GM04504 (cell line): ENCODE results near the gene KAT7.
A peak's percentile ranks its signal among the peaks of the same experiment; 100 is the strongest.

Experiments used
- DNase-seq: peaks from one replicate; pipeline ENCODE4 v3.0.0-alpha.2; 2012; ENCODE audit warnings: low read depth

The KAT7 gene

GRCh38 chr17:49760932-49761558, 27.4 kb upstream of the KAT7 start:
- no peak for DNase-seq

- no peak for DNase-seq
These were observed 26.1 kb upstream of the KAT7 start for GRCh38 chr17:49762151-49762941.

GRCh38 chr17:49763735-49764558, 24.5 kb upstream of the KAT7 start, which contains the start of gene FAM117A:
FAM117A (minus strand) TSS chr17:49764131; CDS start chr17:49764087, 44 bp downstream.
- DNase-seq: peak; percentile 83

GRCh38 chr17:49764559-49765180, 23.8 kb upstream of the KAT7 start:
- DNase-seq: no peak

GRCh38 chr17:49766918-49767530, 21.5 kb upstream of the KAT7 start:
- DNase-seq: no peak

- no peak for DNase-seq
These were observed 12.8 kb upstream of the KAT7 start for GRCh38 chr17:49775546-49776260.

GRCh38 chr17:49776551-49777300, 11.8 kb upstream of the KAT7 start:
- DNase-seq: no peak

GRCh38 chr17:49777563-49777962, 10.9 kb upstream of the KAT7 start:
- no peak for DNase-seq

GRCh38 chr17:49779156-49779738, 9.2 kb upstream of the KAT7 start:
- no peak for DNase-seq

GRCh38 chr17:49779739-49780231, 8.7 kb upstream of the KAT7 start:
- peak; percentile 67 for DNase-seq

- DNase-seq: no peak
These were observed 5.3 kb upstream of the KAT7 start for GRCh38 chr17:49783071-49783715.

GRCh38 chr17:49783791-49784190, 4.7 kb upstream of the KAT7 start:
- no peak for DNase-seq

GRCh38 chr17:49784636-49785035, 3.8 kb upstream of the KAT7 start:
- no peak for DNase-seq

GRCh38 chr17:49787884-49788477, 500 bp upstream of the KAT7 start:
- peak; percentile 8 for DNase-seq

- DNase-seq: no peak
These were observed 730 bp downstream of the KAT7 start for GRCh38 chr17:49789243-49789578.

- DNase-seq: no peak
These were observed 4.8 kb downstream of the KAT7 start for GRCh38 chr17:49793309-49793708.

GRCh38 chr17:49795372-49795771, 6.9 kb downstream of the KAT7 start:
- DNase-seq: no peak

- DNase-seq: no peak
These were observed 9.7 kb downstream of the KAT7 start for GRCh38 chr17:49798182-49798581.

- DNase-seq: no peak
These were observed 10.3 kb downstream of the KAT7 start for GRCh38 chr17:49798738-49799137.
